Stimulated activated naive B cell treated with anti-CD40 and anti-IgM and Interleukin-4, amounts not matched to agents 10 μg/mL and 1 μg/mL and 100 μg/mL, for 72 hours (primary cell): ENCODE measurements around the gene FSTL4.

ENCODE experiments used
- ATAC-seq, 2 donors: fragments of 150-1000 bp; cut with Tn5 transposase; replicated peaks; 2 replicates each; pipeline ENCODE4 v1.10.0; 2021; ENCODE audit warnings: moderate library complexity in 1 of 2
- DNase-seq: peaks from one replicate; pipeline ENCODE4 v3.0.0; 2021
- H3K27ac Mint-ChIP-seq: one replicate; pipeline ENCODE4 v1.8.0; 2022; ENCODE audit warnings: mild to moderate bottlenecking, mixed read lengths
- H3K27me3 Mint-ChIP-seq, 2 donors: one replicate each; pipeline ENCODE4 v1.8.0; 2022; ENCODE audit warnings: mixed read lengths in 2 of 2
- H3K36me3 Mint-ChIP-seq, 2 donors: one replicate each; pipeline ENCODE4 v1.8.0; 2022; ENCODE audit warnings: mixed read lengths in 2 of 2, mild to moderate bottlenecking in 1 of 2
- H3K4me1 Mint-ChIP-seq, 2 donors: one replicate each; pipeline ENCODE4 v1.8.0; 2022; ENCODE audit warnings: mixed read lengths in 2 of 2, mild to moderate bottlenecking in 1 of 2
- H3K4me3 Mint-ChIP-seq, 2 donors: one replicate each; pipeline ENCODE4 v1.8.0; 2022; ENCODE audit warnings: mild to moderate bottlenecking in 2 of 2, mixed read lengths in 2 of 2, moderate library complexity in 1 of 2
- H3K9me3 Mint-ChIP-seq, 2 donors: one replicate each; pipeline ENCODE4 v1.8.0; 2022; ENCODE audit warnings: mixed read lengths in 2 of 2, mild to moderate bottlenecking in 1 of 2

The FSTL4 gene

DNA sequence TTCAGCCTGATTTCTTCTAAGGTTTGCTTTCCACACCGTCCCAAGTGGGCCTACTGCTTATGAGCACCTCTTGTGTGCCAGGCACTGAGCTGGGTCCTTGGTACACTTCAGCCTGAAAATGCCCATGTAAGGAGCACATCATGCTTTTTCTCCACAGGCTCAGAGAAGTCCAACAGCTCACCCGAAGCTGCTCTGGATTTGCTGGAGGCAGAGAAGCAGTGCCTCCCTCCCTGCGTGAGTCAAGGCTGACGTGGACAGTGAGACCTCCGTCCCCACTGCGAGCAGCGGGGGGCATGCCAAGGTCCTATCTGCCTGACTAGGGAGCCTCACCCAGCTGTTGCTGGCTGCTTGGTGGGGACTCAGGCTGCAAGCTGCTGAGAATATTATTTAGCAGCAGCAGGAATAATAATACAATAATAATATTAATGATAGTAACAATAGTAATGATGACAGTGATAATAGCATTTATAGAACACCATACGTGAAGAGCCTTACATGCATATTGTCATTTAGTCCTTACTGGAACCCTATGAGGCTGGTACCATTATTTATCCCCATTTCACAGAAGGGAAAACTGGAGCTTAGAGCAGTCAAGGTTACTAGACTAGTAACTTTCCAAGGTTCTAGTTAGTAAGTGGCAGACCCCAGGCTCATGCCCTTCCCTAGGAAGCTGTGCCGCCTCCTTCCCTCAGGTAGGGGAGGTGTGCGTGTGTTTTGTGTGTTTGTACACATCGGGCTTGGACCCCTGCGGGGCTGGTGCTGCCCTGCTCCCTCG lies 365.8 kb downstream of the FSTL4 start:
- ATAC-seq (no peak), DNase-seq (no peak)
- H3K27ac Mint-ChIP-seq: no peak overlapping the region
- peaks cover 0 to 2% of the 10 kb centered on the region in 2 donors for H3K27me3 Mint-ChIP-seq
- H3K4me1 Mint-ChIP-seq: peaks cover 6 to 20% of the 10 kb centered on the region in 2 donors
- H3K9me3 Mint-ChIP-seq: no peaks in the 10 kb centered on the region
- no peaks in the 10 kb centered on the region for H3K36me3 Mint-ChIP-seq
- no peak overlapping the region for H3K4me3 Mint-ChIP-seq

DNA sequence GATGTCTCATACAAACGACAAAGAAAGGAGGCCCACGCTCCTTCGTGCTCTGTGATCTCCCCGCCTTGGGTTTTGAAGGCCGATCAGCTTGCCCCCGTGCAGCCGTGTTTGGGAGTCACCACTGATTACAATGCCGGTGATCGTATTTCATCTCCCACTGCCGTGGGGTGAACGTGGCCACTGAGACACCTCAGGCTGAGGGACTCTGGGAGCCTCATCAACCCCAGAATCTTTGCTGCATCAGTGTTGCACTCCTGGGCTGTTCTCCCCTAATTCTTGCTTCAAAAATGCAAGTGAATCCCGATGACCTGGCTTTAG lies 366.3 kb downstream of the FSTL4 start:
- no peaks in the 10 kb centered on the region for H3K36me3 Mint-ChIP-seq
- H3K27me3 Mint-ChIP-seq: no peaks in the 10 kb centered on the region
- no peak overlapping the region for H3K27ac Mint-ChIP-seq
- no peak for DNase-seq
- no peaks in the 10 kb centered on the region for H3K9me3 Mint-ChIP-seq
- peaks cover 10 to 16% of the 10 kb centered on the region in 2 donors for H3K4me1 Mint-ChIP-seq
- no peak overlapping the region for H3K4me3 Mint-ChIP-seq
- ATAC-seq: no peak

DNA sequence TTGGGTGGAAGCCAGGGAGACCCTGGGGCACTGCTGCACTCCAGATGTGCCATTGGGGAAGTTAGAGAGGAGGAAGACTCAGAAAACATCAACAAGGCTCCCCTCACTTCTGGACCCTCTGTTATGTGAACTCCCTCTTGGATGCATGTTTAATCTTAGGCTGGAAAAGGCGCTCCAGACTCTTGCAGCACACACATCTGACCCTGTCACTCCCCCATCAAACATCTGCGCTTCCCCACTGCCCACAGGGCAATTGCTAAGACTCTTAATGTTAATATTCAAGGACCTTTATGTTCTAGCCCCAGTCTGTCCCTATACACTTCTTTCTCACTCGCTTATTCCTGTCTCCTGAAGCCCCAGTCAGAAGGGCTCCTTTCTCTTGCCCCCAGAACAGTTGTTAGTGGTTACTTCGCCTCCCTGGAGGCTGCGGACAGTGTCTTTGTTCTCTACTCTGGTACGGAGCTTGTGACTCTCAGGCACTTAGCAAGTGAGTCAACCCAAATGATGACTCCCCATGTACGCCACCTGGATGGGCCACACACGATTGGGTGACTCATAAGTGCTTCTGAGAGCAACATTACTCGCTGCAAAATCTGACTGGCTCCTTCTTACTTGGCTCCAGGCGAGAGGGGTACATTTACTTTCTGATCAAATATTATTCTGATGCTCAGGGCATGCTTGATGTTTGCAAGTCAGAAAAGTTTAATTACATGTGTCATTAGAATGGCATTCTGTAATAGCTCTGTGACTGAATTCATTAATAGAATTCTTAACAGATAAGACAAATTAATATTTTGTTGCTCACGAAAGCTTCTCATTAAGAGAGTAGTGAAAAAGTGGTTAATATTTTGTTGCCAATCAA lies 366.9 kb downstream of the FSTL4 start:
- no peak for DNase-seq
- H3K4me1 Mint-ChIP-seq: peaks cover 15 to 19% of the 10 kb centered on the region in 2 donors
- no peak overlapping the region for H3K4me3 Mint-ChIP-seq
- H3K36me3 Mint-ChIP-seq: no peaks in the 10 kb centered on the region
- peak in 1 of 2 donors; percentile 30 for ATAC-seq
- no peaks in the 10 kb centered on the region for H3K9me3 Mint-ChIP-seq
- no peak overlapping the region for H3K27ac Mint-ChIP-seq
- no peaks in the 10 kb centered on the region for H3K27me3 Mint-ChIP-seq

DNA sequence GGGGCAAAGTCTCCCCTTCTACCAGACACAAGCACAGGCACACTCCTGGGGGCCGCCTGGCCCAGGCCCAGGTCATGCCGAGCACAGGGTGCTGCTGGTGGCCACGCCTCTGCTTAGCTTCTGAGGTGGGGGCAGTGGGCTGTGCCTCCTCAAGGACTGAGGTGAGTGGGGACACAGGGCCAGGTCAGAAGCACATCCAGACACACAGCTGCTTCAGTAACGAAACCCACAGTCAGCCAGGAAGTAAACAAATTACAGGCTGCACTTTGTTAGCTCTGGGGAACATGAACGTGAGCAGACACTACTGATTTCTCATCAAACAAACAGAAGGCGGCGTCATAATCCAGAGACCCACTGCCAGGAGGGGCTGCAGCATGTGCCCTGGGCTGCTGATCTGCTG lies 368.1 kb downstream of the FSTL4 start:
- H3K4me3 Mint-ChIP-seq: no peak overlapping the region
- H3K27ac Mint-ChIP-seq: no peak overlapping the region
- peaks cover 15 to 19% of the 10 kb centered on the region in 2 donors for H3K4me1 Mint-ChIP-seq
- H3K36me3 Mint-ChIP-seq: no peaks in the 10 kb centered on the region
- peak; percentile 12 to 35 for ATAC-seq
- peaks cover 0 to 2% of the 10 kb centered on the region in 2 donors for H3K9me3 Mint-ChIP-seq
- no peaks in the 10 kb centered on the region for H3K27me3 Mint-ChIP-seq
- DNase-seq: no peak

DNA sequence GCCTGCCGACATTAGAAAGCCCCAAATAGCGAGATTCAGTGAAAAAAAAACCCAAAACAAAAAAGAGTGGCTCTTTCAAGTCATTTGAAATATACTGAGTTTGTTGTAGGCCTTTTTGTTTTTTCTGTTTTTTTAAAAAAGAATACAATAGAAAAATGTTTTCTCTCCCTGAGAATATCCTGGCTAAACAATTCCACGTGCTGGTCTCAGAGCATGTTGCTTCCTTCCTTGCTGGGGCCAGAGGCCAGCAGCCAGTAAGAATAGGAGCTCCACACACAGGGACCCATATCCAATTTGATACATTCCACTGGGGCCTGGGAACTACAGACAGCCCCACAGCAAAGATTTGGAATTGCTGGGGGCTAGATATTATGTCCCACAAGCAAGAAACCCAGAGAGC lies 369.1 kb downstream of the FSTL4 start:
- Mint-ChIP-seq H3K36me3 (no peaks in the 10 kb centered on the region), H3K27ac (peak overlapping the region; percentile 63), H3K27me3 (peaks cover 0 to 3% of the 10 kb centered on the region in 2 donors), H3K9me3 (peaks cover 0 to 2% of the 10 kb centered on the region in 2 donors), H3K4me3 (no peak overlapping the region), H3K4me1 (peaks cover 15 to 19% of the 10 kb centered on the region in 2 donors)
- DNase-seq (no peak), ATAC-seq (no peak)

DNA sequence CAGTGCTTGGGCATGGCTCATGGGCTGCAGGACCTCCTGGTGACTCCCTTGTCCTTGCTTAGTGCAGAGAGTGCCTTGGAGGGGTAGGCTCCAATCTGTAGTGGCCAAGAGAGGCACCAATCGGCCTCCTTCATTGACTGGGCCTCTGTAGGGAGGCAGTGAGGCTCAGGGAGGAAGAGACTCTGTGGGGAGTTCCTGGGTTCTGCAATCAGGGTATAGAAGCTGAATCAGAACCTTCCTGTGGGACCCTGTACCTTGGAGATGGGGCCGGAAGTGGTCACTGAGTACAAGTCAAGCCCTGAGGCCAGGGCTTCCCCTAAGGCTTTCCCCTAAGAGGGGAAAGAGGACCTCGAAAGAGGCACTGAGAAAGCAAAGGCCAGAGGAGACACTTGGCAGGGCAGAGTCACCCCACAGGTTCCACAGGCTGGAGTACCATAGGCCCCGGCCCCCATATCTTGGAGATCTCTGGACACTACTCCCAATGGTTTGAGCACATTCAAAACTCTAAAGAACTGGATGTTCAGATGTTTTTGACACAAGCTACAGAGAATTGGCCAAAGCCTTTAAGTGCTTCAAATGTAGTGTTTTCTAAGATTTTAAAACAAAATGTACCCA lies 370.0 kb downstream of the FSTL4 start:
- ATAC-seq (peak; percentile 66 to 71), DNase-seq (peak; percentile 48)
- Mint-ChIP-seq H3K36me3 (no peaks in the 10 kb centered on the region), H3K4me1 (peaks cover 15 to 19% of the 10 kb centered on the region in 2 donors), H3K4me3 (no peak overlapping the region), H3K27ac (peak overlapping the region; percentile 26), H3K9me3 (peaks cover 0 to 2% of the 10 kb centered on the region in 2 donors), H3K27me3 (peaks cover 0 to 6% of the 10 kb centered on the region in 2 donors)

DNA sequence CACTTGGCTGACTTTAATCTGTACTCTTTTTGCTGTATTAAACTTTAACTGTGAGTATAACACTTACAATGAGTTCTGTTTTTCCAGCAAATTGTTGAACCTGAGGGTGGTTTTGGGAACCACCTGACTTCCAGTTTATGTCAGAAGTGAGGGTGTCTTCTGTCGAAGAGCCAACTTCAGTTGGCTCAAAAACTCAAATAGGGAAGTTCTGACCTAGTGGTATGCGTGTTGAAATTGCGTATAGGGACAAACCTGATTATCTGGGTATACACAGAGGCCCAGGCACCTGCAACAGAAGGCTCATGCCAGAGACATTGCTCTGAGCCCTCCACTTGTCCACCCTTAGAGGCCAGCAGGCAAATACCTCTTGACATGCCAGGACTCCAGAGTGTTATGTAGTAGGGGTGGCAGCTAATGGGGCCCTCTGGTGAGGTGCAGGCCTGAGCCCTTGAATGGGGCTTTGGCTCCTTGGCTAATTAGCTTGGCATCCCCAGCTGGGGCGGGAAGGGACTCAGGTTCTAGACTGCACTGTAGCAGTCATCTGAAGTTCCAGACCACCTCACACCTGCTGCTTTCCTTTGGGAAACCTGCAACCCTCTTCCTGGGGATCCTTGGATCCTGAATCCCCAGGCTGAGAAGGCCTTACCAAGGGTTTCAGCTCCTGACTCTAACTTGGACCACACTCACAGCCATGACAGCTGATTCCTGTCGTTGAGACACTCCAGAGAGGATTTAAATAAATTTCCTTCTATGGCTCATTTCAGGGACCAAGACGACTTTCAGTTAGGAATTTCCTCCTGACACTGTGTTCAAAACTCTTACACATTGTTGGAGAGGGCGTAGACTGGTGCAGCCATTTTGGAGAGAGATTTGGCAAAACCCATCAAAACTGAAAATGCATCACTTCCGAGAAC lies 370.9 kb downstream of the FSTL4 start:
- peak; percentile 64 to 67 for ATAC-seq
- H3K36me3 Mint-ChIP-seq: no peaks in the 10 kb centered on the region

DNA sequence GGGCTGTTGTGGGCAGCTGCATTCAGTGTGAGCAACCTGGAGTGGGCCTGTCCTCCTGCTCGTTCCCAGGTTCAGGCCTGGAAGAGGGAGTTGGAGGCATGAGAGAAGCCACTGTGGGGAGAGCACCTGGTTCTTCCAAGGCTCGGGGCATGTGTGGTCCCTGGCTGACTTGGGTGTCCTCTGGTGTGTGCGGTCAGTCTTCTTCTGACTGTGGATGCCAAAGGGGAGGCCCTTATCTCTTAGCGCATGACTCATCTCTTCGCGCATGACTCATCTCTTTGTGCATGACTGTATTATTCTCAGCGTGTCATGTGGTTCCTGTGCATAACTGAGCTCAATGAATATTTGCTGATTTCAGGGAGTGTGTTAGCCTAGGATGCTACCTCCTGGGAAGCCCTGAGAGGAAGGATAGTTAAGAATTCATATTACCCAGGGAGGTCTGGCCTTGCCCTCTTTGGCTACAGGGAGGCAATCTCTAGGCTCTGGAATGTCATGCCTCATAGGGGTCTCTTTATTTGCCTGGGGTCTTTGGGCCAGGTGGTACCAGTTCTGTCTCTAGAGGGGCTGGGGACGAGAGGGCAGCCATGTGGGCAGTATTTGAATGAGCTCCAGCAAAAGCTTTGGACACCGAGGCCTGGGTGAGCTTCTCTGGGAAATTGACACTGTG lies 371.8 kb downstream of the FSTL4 start:
- H3K4me3 Mint-ChIP-seq: peak overlapping the region in 1 of 2 donors; percentile 11
- peaks cover 0 to 2% of the 10 kb centered on the region in 2 donors for H3K9me3 Mint-ChIP-seq
- H3K36me3 Mint-ChIP-seq: no peaks in the 10 kb centered on the region
- no peak for DNase-seq
- peaks cover 15 to 19% of the 10 kb centered on the region in 2 donors for H3K4me1 Mint-ChIP-seq
- H3K27ac Mint-ChIP-seq: peak overlapping the region; percentile 93
- ATAC-seq: peak; percentile 22 to 60
- H3K27me3 Mint-ChIP-seq: peaks cover 0 to 6% of the 10 kb centered on the region in 2 donors

More for the DNA sequence above, 370.9 kb downstream of the FSTL4 start:
- DNase-seq: peak; percentile 20
- H3K4me3 Mint-ChIP-seq: no peak overlapping the region
- peaks cover 15 to 19% of the 10 kb centered on the region in 2 donors for H3K4me1 Mint-ChIP-seq
- H3K9me3 Mint-ChIP-seq: peaks cover 0 to 2% of the 10 kb centered on the region in 2 donors
- peak overlapping the region; percentile 93 for H3K27ac Mint-ChIP-seq
- H3K27me3 Mint-ChIP-seq: peaks cover 0 to 6% of the 10 kb centered on the region in 2 donors

DNA sequence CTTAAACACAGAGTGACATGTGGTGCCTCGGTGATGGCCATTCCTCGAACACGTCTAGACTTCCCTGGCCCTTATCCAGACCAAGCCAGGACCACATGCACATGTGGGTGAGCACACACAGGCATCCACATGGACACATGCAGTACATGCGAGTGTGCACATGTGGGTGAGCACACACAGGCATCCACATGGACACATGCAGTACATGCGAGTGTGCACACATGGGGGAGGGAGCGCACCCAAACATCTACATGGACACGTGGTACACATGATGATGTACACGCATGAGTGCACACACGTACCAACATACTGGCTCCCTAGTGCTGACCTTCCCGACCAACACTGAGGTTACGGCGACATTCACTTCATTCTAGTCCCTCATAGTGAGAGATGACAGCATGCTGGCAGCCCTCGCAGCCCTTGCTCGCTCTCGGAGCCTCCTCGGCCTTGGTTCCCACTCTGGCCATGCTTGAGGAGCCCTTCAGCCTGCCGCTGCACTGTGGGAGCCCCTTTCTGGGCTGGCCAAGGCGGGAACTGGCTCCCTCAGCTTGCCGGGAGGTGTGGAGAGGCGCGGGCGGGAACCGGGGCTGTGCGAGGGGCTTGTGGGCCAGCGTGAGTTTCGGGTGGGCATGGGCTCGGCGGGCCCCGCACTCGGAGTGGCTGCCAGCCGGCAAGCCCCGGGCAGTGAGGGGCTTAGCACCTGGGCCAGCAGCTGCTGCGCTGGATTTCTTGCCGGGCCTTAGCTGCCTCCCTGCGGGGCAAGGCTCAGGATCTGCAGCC lies 373.7 kb downstream of the FSTL4 start:
- H3K9me3 Mint-ChIP-seq: peaks cover 0 to 2% of the 10 kb centered on the region in 2 donors
- DNase-seq (no peak), ATAC-seq (no peak)
- peaks cover 13 to 15% of the 10 kb centered on the region in 2 donors for H3K4me1 Mint-ChIP-seq
- H3K27ac Mint-ChIP-seq: no peak overlapping the region
- H3K27me3 Mint-ChIP-seq: peaks cover 0 to 6% of the 10 kb centered on the region in 2 donors
- no peak overlapping the region for H3K4me3 Mint-ChIP-seq
- no peaks in the 10 kb centered on the region for H3K36me3 Mint-ChIP-seq

DNA sequence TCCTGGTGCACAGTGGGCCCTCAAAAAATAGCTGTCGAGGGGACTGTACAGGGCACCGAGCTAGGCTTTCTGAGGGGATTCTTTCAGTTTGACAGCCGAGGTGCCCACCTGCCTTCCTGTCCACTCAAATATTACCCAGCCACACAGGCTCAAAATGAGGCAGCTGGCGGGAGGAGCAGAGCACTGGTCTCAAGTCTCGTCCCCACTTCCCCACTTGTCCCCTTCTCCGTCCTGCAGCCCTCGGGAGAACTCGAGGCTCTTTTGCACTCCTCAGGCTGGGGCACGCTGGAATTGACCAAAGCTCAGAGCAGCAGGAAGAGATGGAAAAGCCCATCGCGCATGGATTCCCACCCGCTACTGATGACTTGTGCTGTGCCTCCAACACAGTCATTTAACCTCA lies 375.4 kb downstream of the FSTL4 start:
- no peak for ATAC-seq
- Mint-ChIP-seq H3K27ac (no peak overlapping the region), H3K27me3 (peaks cover 0 to 6% of the 10 kb centered on the region in 2 donors), H3K4me3 (no peak overlapping the region), H3K9me3 (peaks cover 0 to 2% of the 10 kb centered on the region in 2 donors), H3K4me1 (peaks cover 9 to 18% of the 10 kb centered on the region in 2 donors), H3K36me3 (peaks cover 0 to 3% of the 10 kb centered on the region in 2 donors)
- DNase-seq: no peak

DNA sequence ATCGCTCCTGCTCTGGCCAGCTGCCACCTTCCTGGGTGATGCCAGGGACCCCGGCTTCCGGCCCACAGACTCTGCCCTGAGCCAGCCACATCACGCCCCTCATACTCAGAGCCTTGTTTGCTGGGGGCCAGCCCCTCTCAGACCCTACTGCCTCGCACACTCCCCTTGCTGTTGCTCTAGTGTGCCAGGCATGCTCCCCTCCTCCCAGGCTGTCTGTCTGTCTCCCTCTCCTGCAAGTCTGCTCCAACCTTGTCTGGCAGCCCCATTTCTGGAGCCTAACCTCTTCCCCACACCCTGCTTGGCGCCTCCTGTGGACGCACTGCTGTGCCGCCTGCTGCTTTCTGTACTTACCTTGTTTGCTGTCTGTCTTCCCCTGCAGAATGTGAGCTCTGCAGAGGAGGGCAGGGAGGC lies 375.8 kb downstream of the FSTL4 start:
- peaks cover 0 to 6% of the 10 kb centered on the region in 2 donors for H3K27me3 Mint-ChIP-seq
- no peak for DNase-seq
- peaks cover 0 to 2% of the 10 kb centered on the region in 2 donors for H3K9me3 Mint-ChIP-seq
- peaks cover 0 to 3% of the 10 kb centered on the region in 2 donors for H3K36me3 Mint-ChIP-seq
- peaks cover 9 to 19% of the 10 kb centered on the region in 2 donors for H3K4me1 Mint-ChIP-seq
- no peak overlapping the region for H3K27ac Mint-ChIP-seq
- no peak overlapping the region for H3K4me3 Mint-ChIP-seq
- ATAC-seq: no peak

DNA sequence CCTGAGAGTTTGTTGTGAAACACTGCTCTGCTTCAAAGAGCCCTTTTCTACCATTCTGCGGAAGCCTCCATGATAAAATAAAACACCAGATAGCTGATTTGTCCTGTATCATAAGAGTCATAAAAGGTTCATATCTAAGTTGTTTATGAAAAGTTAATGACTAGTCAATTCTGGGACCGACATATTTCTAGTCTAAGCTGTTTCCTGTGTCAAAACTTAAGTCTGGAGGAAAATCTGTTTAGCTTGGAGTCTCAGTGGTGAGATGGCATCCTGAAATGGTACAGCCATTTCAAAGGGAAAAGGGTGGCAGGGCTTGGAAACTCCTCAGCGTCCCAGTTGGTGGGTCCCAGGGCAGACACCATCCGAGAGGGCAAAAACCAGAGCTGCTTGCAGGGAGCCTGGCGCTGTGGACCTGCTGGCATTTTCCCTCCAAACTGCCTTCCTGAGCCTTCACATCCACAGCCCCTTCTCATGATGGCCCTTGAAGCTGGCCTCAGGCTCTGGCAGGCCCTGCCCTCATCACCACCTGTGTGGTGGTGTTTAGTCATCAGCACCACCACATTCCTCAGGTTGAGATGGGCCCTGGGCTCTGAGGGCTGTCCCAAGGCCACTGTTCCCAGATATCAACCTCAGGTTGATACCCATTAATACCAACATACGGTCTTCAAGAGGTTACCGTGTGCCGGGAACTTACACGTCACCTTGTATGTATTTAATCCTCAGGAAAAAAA lies 376.5 kb downstream of the FSTL4 start:
- Mint-ChIP-seq H3K9me3 (peaks cover 0 to 2% of the 10 kb centered on the region in 2 donors), H3K27ac (no peak overlapping the region), H3K4me1 (peaks cover 9 to 14% of the 10 kb centered on the region in 2 donors), H3K27me3 (peaks cover 0 to 6% of the 10 kb centered on the region in 2 donors), H3K4me3 (no peak overlapping the region), H3K36me3 (peaks cover 0 to 3% of the 10 kb centered on the region in 2 donors)
- ATAC-seq: no peak
- no peak for DNase-seq
